Testis (tissue), 3 donors: ENCODE data around the gene TMEM51. TPM values are rescaled to one million over a fixed set of nuclear protein-coding genes. Genes with fewer than 3 reads are reported as not detected.

Experiments used
- DNase-seq: peaks from one replicate; pipeline ENCODE4 v3.0.0-alpha.2; 2019
- H3K27ac ChIP-seq, 2 donors: fragments of 200-600 bp; sonication (generic); one replicate each; pipeline ENCODE4 v1.5.1; 2019
- H3K27me3 ChIP-seq: fragments of 200-600 bp; sonication (generic); one replicate; pipeline ENCODE4 v1.5.1; 2019
- H3K36me3 ChIP-seq: fragments of 200-600 bp; sonication (generic); one replicate; pipeline ENCODE4 v1.5.1; 2017; ENCODE audit warnings: low read depth; ENCODE audit errors: missing control alignments
- H3K4me1 ChIP-seq: fragments of 200-600 bp; sonication (generic); one replicate; pipeline ENCODE4 v1.5.1; 2019
- H3K4me3 ChIP-seq, 2 donors: fragments of 200-600 bp; sonication (generic); one replicate each; pipeline ENCODE4 v1.5.1; 2017 to 2019
- H3K9me3 ChIP-seq: fragments of 200-600 bp; sonication (generic); one replicate; pipeline ENCODE4 v1.5.1; 2017
- CTCF ChIP-seq, 3 experiments: fragments of 450-650 bp in 2 of 3; fragments of 200-600 bp in 1 of 3; sonication (generic) in 1 of 3; IDR thresholded peaks; one replicate each; pipeline ENCODE4 v1.5.1; 2016 to 2019; ENCODE audit warnings: antibody characterized with exemption in 3 of 3, mild to moderate bottlenecking in 2 of 3, moderate library complexity in 1 of 3
- POLR2A ChIP-seq: fragments of 450-650 bp; IDR thresholded peaks from one replicate; pipeline ENCODE4 v1.6.1; 2017; ENCODE audit warnings: antibody characterized with exemption, mild to moderate bottlenecking, moderate library complexity
- WGBS, 2 donors: methylation state at CpG; one replicate each; pipeline ENCODE4 v1.1.5; 2018; 5-methylcytosine and 5-hydroxymethylcytosine counted together
- intact Hi-C: fragments of 100-400 bp; cut with DNase I; formaldehyde crosslinking; loops from one replicate; pipeline ENCODE4 v1.15.1; 2023; ENCODE audit warnings: low total_unique reads
- polyA plus RNA-seq: library from polyadenylated mRNA; stranded (reverse); fragments of 350-450 nt; fragmentation: Illumina TruSeq; extraction: RNeasy Lipid Tissue Mini Kit (QIAGEN cat#74804); gene quantifications from one replicate; pipeline ENCODE4 v1.2.3, GENCODE V29; 2014; ENCODE audit warnings: low read depth, low replicate concordance; ENCODE audit not compliant: insufficient read depth
- total RNA-seq, 2 donors: library from RNA; depleted of rRNA; stranded (reverse); fragments of >200 nt; gene quantifications; one replicate each; pipeline ENCODE4 v1.2.3, GENCODE V29; 2016

The TMEM51 gene
- total and polyA plus RNA-seq, 3 donors from 2014 or later = 5.3 to 7.9 (median 5.3) TPM

GRCh38 chr1:15249081-15249480 is 95.5 kb downstream of the TMEM51 start:
- Histone ChIP-seq H3K36me3 (no peaks in the 10 kb centered on the region), H3K27me3 (no peaks in the 10 kb centered on the region), H3K9me3 (no peaks in the 10 kb centered on the region), H3K4me1 (peaks cover 5% of the 10 kb centered on the region), H3K27ac (no peak overlapping the region), H3K4me3 (no peak overlapping the region)
- TF ChIP-seq POLR2A (no peak), CTCF (IDR thresholded peaks at IDR 0.05) (no peak)
- intact Hi-C loops = no loop called here
- no peak for DNase-seq
- WGBS, 2 donors = 69 to 73% methylated on average over 5 of the region's 5 CpGs

- no peaks in the 10 kb centered on the region for H3K27me3 ChIP-seq
- intact Hi-C loops = no loop called here
- no peak for DNase-seq
- no peak overlapping the region for H3K27ac ChIP-seq
- no peaks in the 10 kb centered on the region for H3K4me1 ChIP-seq
- 77 to 83% methylated on average over 14 of the region's 14 CpGs for WGBS, 2 donors
- H3K36me3 ChIP-seq = no peaks in the 10 kb centered on the region
- no peaks in the 10 kb centered on the region for H3K9me3 ChIP-seq
- no peak overlapping the region for H3K4me3 ChIP-seq
- no peak for TF ChIP-seq POLR2A
- no peak for TF ChIP-seq CTCF (IDR thresholded peaks at IDR 0.05)
Measured at GRCh38 chr1:15251857-15252835, 98.6 kb downstream of the TMEM51 start.

- H3K4me3 ChIP-seq = no peak overlapping the region
- intact Hi-C loops = no loop called here
- TF ChIP-seq POLR2A (no peak), CTCF (IDR thresholded peaks at IDR 0.05) (no peak)
- no peaks in the 10 kb centered on the region for H3K27me3 ChIP-seq
- no peaks in the 10 kb centered on the region for H3K9me3 ChIP-seq
- H3K36me3 ChIP-seq = no peaks in the 10 kb centered on the region
- no peak for DNase-seq
- H3K4me1 ChIP-seq = no peaks in the 10 kb centered on the region
- 66 to 82% methylated on average over 2 of the region's 2 CpGs for WGBS, 2 donors
- H3K27ac ChIP-seq = no peak overlapping the region
Measured at GRCh38 chr1:15254559-15254958, 101.0 kb downstream of the TMEM51 start.

- WGBS, 2 donors = 84 to 96% methylated on average over 4 of the region's 4 CpGs
- no peak overlapping the region for H3K4me3 ChIP-seq
- H3K27me3 ChIP-seq = no peaks in the 10 kb centered on the region
- H3K4me1 ChIP-seq = peaks cover 11% of the 10 kb centered on the region
- intact Hi-C loops = no loop called here
- H3K36me3 ChIP-seq = no peaks in the 10 kb centered on the region
- no peak overlapping the region for H3K27ac ChIP-seq
- TF ChIP-seq CTCF (IDR thresholded peaks at IDR 0.05) (no peak), POLR2A (no peak)
- DNase-seq = no peak
- no peaks in the 10 kb centered on the region for H3K9me3 ChIP-seq
Measured at GRCh38 chr1:15255582-15256149, 102.1 kb downstream of the TMEM51 start.
